DND-41 (cell line): ENCODE data around the gene OMA1.

ENCODE experiments used
- ATAC-seq: fragments of 200-7000 bp; cut with Tn5 transposase; 3 replicates; pipeline ENCODE4 v1.9.1; 2021; ENCODE audit warnings: low read depth; ENCODE audit not compliant: insufficient read depth
- DNase-seq: peaks from one replicate; pipeline ENCODE4 v3.0.0-alpha.2; 2020
- H2AFZ ChIP-seq: 2 replicates; pipeline ENCODE4 v1.6.0; 2012; ENCODE audit warnings: low read depth, low read length
- H3K27ac ChIP-seq: 2 replicates; pipeline ENCODE4 v1.5.1; 2012; ENCODE audit warnings: low read length, inconsistent platforms
- H3K27me3 ChIP-seq: fragments of 200-600 bp; sonication (generic); 2 replicates; pipeline ENCODE4 v1.6.0; 2012; ENCODE audit warnings: low read length, mild to moderate bottlenecking, inconsistent platforms; ENCODE audit not compliant: insufficient read depth, poor library complexity
- H3K36me3 ChIP-seq: 2 replicates; pipeline ENCODE4 v1.5.1; 2012; ENCODE audit warnings: low read length, inconsistent platforms; ENCODE audit not compliant: insufficient read depth
- H3K4me1 ChIP-seq: 2 replicates; pipeline ENCODE4 v1.5.1; 2012; ENCODE audit warnings: mild to moderate bottlenecking, low read length; ENCODE audit not compliant: insufficient read depth
- H3K4me2 ChIP-seq: 2 replicates; pipeline ENCODE4 v1.6.0; 2012; ENCODE audit warnings: mild to moderate bottlenecking, moderate library complexity, low read length, inconsistent platforms; ENCODE audit not compliant: insufficient read depth
- H3K4me3 ChIP-seq, 2 experiments: fragments of 200-600 bp in 1 of 2; shearing (Covaris generic) in 1 of 2; 2 replicates each; pipeline ENCODE4 v1.5.1; 2012 to 2016; ENCODE audit warnings: inconsistent platforms in 2 of 2, low read length in 2 of 2, mild to moderate bottlenecking in 2 of 2, low read depth in 1 of 2, moderate library complexity in 1 of 2
- H3K79me2 ChIP-seq: 2 replicates; pipeline ENCODE4 v1.6.0; 2012; ENCODE audit warnings: low read length, inconsistent platforms; ENCODE audit not compliant: insufficient read depth
- H3K9ac ChIP-seq: 2 replicates; pipeline ENCODE4 v1.6.0; 2012; ENCODE audit warnings: low read depth, mild to moderate bottlenecking, inconsistent platforms, low read length, moderate library complexity
- H3K9me3 ChIP-seq: 2 replicates; pipeline ENCODE4 v1.5.1; 2012; ENCODE audit warnings: low read length, moderate library complexity, mild to moderate bottlenecking, inconsistent platforms; ENCODE audit not compliant: insufficient read depth, severe bottlenecking
- H4K20me1 ChIP-seq: 2 replicates; pipeline ENCODE4 v1.6.0; 2012; ENCODE audit warnings: low read length; ENCODE audit not compliant: insufficient read depth
- CTCF ChIP-seq: IDR thresholded peaks from 2 replicates; pipeline ENCODE4 v1.5.1; 2012; ENCODE audit warnings: borderline replicate concordance, low read length, moderate library complexity, mild to moderate bottlenecking; ENCODE audit not compliant: poor library complexity, severe bottlenecking; ENCODE audit errors: extremely low read depth
- EZH2 ChIP-seq: IDR thresholded peaks from 3 replicates; pipeline ENCODE4 v1.6.1; 2012; ENCODE audit warnings: borderline replicate concordance, low read depth, mild to moderate bottlenecking, moderate library complexity, low read length, inconsistent platforms; ENCODE audit not compliant: severe bottlenecking

OMA1 gene

GRCh38 chr1:58457023-58457635, 89.4 kb downstream of the OMA1 start:
- Histone ChIP-seq H3K36me3 (no peaks in the 10 kb centered on the region), H4K20me1 (no peaks in the 10 kb centered on the region), H3K79me2 (no peaks in the 10 kb centered on the region), H3K27ac (no peak overlapping the region), H3K9ac (no peak overlapping the region), H3K4me3 (no peak overlapping the region), H3K27me3 (no peaks in the 10 kb centered on the region), H3K9me3 (no peaks in the 10 kb centered on the region), H3K4me2 (no peak overlapping the region), H2AFZ (no peak overlapping the region), H3K4me1 (no peaks in the 10 kb centered on the region)
- no peak for ATAC-seq
- no peak for DNase-seq
- TF ChIP-seq CTCF = no peak
- TF ChIP-seq EZH2 = no peak

GRCh38 chr1:58456470-58456869, 90.1 kb downstream of the OMA1 start:
- Histone ChIP-seq H3K79me2 (no peaks in the 10 kb centered on the region), H3K36me3 (no peaks in the 10 kb centered on the region), H3K4me2 (no peak overlapping the region), H3K4me3 (no peak overlapping the region), H4K20me1 (no peaks in the 10 kb centered on the region), H3K9me3 (no peaks in the 10 kb centered on the region), H3K27ac (no peak overlapping the region), H3K27me3 (no peaks in the 10 kb centered on the region), H2AFZ (no peak overlapping the region), H3K9ac (no peak overlapping the region), H3K4me1 (no peaks in the 10 kb centered on the region)
- ATAC-seq (no peak), DNase-seq (no peak)
- no peak for TF ChIP-seq EZH2
- no peak for TF ChIP-seq CTCF

GRCh38 chr1:58454807-58455206, 91.7 kb downstream of the OMA1 start:
- ATAC-seq (no peak), DNase-seq (no peak)
- no peaks in the 10 kb centered on the region for H3K36me3 ChIP-seq
- TF ChIP-seq EZH2 = no peak
- TF ChIP-seq CTCF = no peak
- no peaks in the 10 kb centered on the region for H3K79me2 ChIP-seq
- H3K4me3 ChIP-seq = no peak overlapping the region
- H3K27me3 ChIP-seq = no peaks in the 10 kb centered on the region
- no peaks in the 10 kb centered on the region for H3K4me1 ChIP-seq
- H3K4me2 ChIP-seq = no peak overlapping the region
- no peak overlapping the region for H2AFZ ChIP-seq
- no peak overlapping the region for H3K9ac ChIP-seq
- H3K27ac ChIP-seq = no peak overlapping the region
- H3K9me3 ChIP-seq = no peaks in the 10 kb centered on the region
- H4K20me1 ChIP-seq = no peaks in the 10 kb centered on the region
